M059J (cell line): ENCODE data around the gene CLTCL1. TPM values are rescaled to one million over a fixed set of nuclear protein-coding genes. Genes with fewer than 3 reads are reported as not detected.

Experiments
- DNase-seq: peaks from one replicate; pipeline ENCODE4 v3.0.0-alpha.2; 2012; ENCODE audit warnings: low read depth
- total RNA-seq: library from RNA; depleted of rRNA; stranded (reverse); fragments of >200 nt; shearing (Covaris generic); gene quantifications from 2 replicates; pipeline ENCODE4 v1.2.3, GENCODE V29; 2014

Gene CLTCL1
- total RNA-seq, 1 experiment from 2014 or later = 5.8 TPM

- DNase-seq = no peak
These were observed 140.8 kb downstream of the CLTCL1 start for GRCh38 chr22:19150482-19151328.

GRCh38 chr22:19149991-19150390 is 141.5 kb downstream of the CLTCL1 start, which contains the start of gene GSC2:
Gene GSC2 (minus strand): TSS chr22:19150292. CDS start chr22:19150283, 9 bp downstream.
- no peak for DNase-seq

GRCh38 chr22:19149047-19149883 is 142.3 kb downstream of the CLTCL1 start:
- DNase-seq = no peak

- no peak for DNase-seq
These were observed 143.0 kb downstream of the CLTCL1 start for GRCh38 chr22:19148417-19149046.

- no peak for DNase-seq
These were observed 144.2 kb downstream of the CLTCL1 start for GRCh38 chr22:19147195-19147780.

- DNase-seq = no peak
These were observed 145.1 kb downstream of the CLTCL1 start for GRCh38 chr22:19146215-19146968.

- peak; percentile 16 for DNase-seq
These were observed 147.5 kb downstream of the CLTCL1 start for GRCh38 chr22:19143967-19144400.

- DNase-seq = no peak
These were observed 148.3 kb downstream of the CLTCL1 start for GRCh38 chr22:19143212-19143611.

- DNase-seq = no peak
These were observed 149.1 kb downstream of the CLTCL1 start for GRCh38 chr22:19142394-19142793.

- no peak for DNase-seq
These were observed 151.5 kb downstream of the CLTCL1 start for GRCh38 chr22:19139974-19140373.

GRCh38 chr22:19139001-19139356 is 152.5 kb downstream of the CLTCL1 start:
- DNase-seq = no peak

GRCh38 chr22:19138217-19139000 is 153.1 kb downstream of the CLTCL1 start:
- no peak for DNase-seq

- no peak for DNase-seq
These were observed 153.9 kb downstream of the CLTCL1 start for GRCh38 chr22:19137384-19138216.

GRCh38 chr22:19136915-19137314 is 154.6 kb downstream of the CLTCL1 start:
- no peak for DNase-seq

- DNase-seq = no peak
These were observed 156.6 kb downstream of the CLTCL1 start for GRCh38 chr22:19134874-19135273.

- DNase-seq = no peak
These were observed 157.2 kb downstream of the CLTCL1 start for GRCh38 chr22:19134176-19134831.

- no peak for DNase-seq
These were observed 158.0 kb downstream of the CLTCL1 start for GRCh38 chr22:19133561-19133960.

GRCh38 chr22:19132693-19133400 is 158.7 kb downstream of the CLTCL1 start:
- no peak for DNase-seq
